GM12878 (cell line): Measurements from ENCODE around the gene MYL12B. TPM values are rescaled to one million over a fixed set of nuclear protein-coding genes. Genes with fewer than 3 reads are reported as not detected.

Source experiments
- ATAC-seq: fragments of 200-7000 bp; cut with Tn5 transposase; 3 replicates; pipeline ENCODE4 v1.9.1; 2020; ENCODE audit warnings: mild to moderate bottlenecking, moderate library complexity
- BruUV-seq: library from RNA; stranded (reverse); fragments of 400-500 nt; replicated peaks from 2 replicates; lab custom pipeline; 2021; lab: Mats Ljungman, UMichigan
- CTCF ChIA-PET: fragments of 300-600 bp; sonication (Branson Sonifier 250); formaldehyde crosslinking; extraction: SDS; loops from one replicate; lab custom pipeline; 2021; ENCODE audit warnings: inconsistent platforms; lab: Yijun Ruan, JAX
- POLR2A ChIA-PET: fragments of 350-600 bp; formaldehyde crosslinking; extraction: SDS; loops from one replicate; lab custom pipeline; 2021; ENCODE audit warnings: inconsistent platforms; lab: Charles Lee
- RAD21 ChIA-PET: fragments of 300-600 bp; sonication (Branson Sonifier 250); formaldehyde crosslinking; loops from one replicate; lab custom pipeline; 2023; ENCODE audit warnings: antibody characterized with exemption; ENCODE audit not compliant: unreplicated experiment; lab: Charles Lee
- SMC1A ChIA-PET: fragments of 300-600 bp; sonication (Branson Sonifier 250); formaldehyde crosslinking; loops from one replicate; lab custom pipeline; 2023; ENCODE audit not compliant: unreplicated experiment, uncharacterized antibody; lab: Charles Lee
- DNase-seq: peaks from one replicate; pipeline ENCODE4 v3.0.0-alpha.2; 2011; ENCODE audit warnings: low read depth, low spot score
- FAIRE-seq: peaks from 3 replicates; lab custom pipeline; 2011; peaks lifted over from hg19 to GRCh38; lab: Jason Lieb, UNC
- H2AFZ ChIP-seq: 2 replicates; pipeline ENCODE4 v1.6.0; 2011; ENCODE audit warnings: low read depth, low read length, control low read depth; ENCODE audit not compliant: control insufficient read depth
- H3K27ac ChIP-seq: 2 replicates; pipeline ENCODE4 v1.5.1; 2011; ENCODE audit warnings: control low read depth; ENCODE audit not compliant: control insufficient read depth, insufficient read depth
- H3K27me3 ChIP-seq, 2 experiments: replicated peaks in 1 of 2; 2 replicates each; pipeline versions ENCODE4 v1.6.0 to v1.6.1; 2011; ENCODE audit warnings: low read length in 1 of 2; ENCODE audit not compliant: control insufficient read depth in 2 of 2, insufficient read depth in 2 of 2
- H3K36me3 ChIP-seq, 2 experiments: 2 replicates each; pipeline ENCODE4 v1.5.1; 2011; ENCODE audit warnings: low read length in 1 of 2; ENCODE audit not compliant: control insufficient read depth in 2 of 2, insufficient read depth in 2 of 2
- H3K4me1 ChIP-seq: 2 replicates; pipeline ENCODE4 v1.6.1; 2011; ENCODE audit warnings: mild to moderate bottlenecking, low read length, moderate library complexity, mixed read lengths; ENCODE audit not compliant: control insufficient read depth, insufficient read depth
- H3K4me2 ChIP-seq: 2 replicates; pipeline ENCODE4 v1.6.0; 2011; ENCODE audit warnings: control low read depth; ENCODE audit not compliant: control insufficient read depth, insufficient read depth
- H3K4me3 ChIP-seq: fragments of 200-600 bp; sonication (generic); 2 replicates; pipeline ENCODE4 v1.5.1; 2016
- H3K79me2 ChIP-seq: 2 replicates; pipeline ENCODE4 v1.6.0; 2011; ENCODE audit warnings: low read length; ENCODE audit not compliant: control insufficient read depth, insufficient read depth
- H3K9ac ChIP-seq: 2 replicates; pipeline ENCODE4 v1.8.0; 2011; ENCODE audit warnings: low read length, control low read depth, mixed read lengths; ENCODE audit not compliant: control insufficient read depth, insufficient read depth
- H3K9me3 ChIP-seq: replicated peaks from 3 replicates; pipeline ENCODE4 v1.5.1; 2011; ENCODE audit warnings: mild to moderate bottlenecking, low read length; ENCODE audit not compliant: control insufficient read depth, insufficient read depth
- H4K20me1 ChIP-seq: 2 replicates; pipeline ENCODE4 v1.6.0; 2011; ENCODE audit not compliant: control insufficient read depth, insufficient read depth
- ATF3 ChIP-seq: IDR thresholded peaks from 2 replicates; pipeline ENCODE4 v1.6.1; 2011; ENCODE audit warnings: low read depth, mild to moderate bottlenecking, low read length, moderate library complexity, borderline replicate concordance; ENCODE audit errors: extremely low read depth
- BHLHE40 ChIP-seq, 2 experiments: fragments of 450-650 bp in 1 of 2; IDR thresholded peaks; 2 replicates each; pipeline ENCODE4 v1.6.1; 2011 to 2017; ENCODE audit warnings: low read depth in 2 of 2, borderline replicate concordance in 1 of 2, improper control_type of control experiment in 1 of 2, low read length in 1 of 2, mild to moderate bottlenecking in 1 of 2
- CHD2 ChIP-seq: IDR thresholded peaks from 2 replicates; pipeline ENCODE4 v1.6.1; 2011; ENCODE audit warnings: low read depth, low read length, improper control_type of control experiment, borderline replicate concordance
- MAX ChIP-seq: IDR thresholded peaks from 2 replicates; pipeline ENCODE4 v1.6.1; 2012; ENCODE audit warnings: low read depth, low read length, improper control_type of control experiment
- NBN ChIP-seq: fragments of 450-650 bp; IDR thresholded peaks from 2 replicates; pipeline ENCODE4 v1.6.1; 2016
- NR2C2 ChIP-seq: IDR thresholded peaks from 2 replicates; pipeline ENCODE4 v1.6.1; 2011; ENCODE audit warnings: borderline replicate concordance, low read depth; ENCODE audit not compliant: control insufficient read depth, insufficient read length
- NR2F1 ChIP-seq: fragments of 450-650 bp; conservative IDR thresholded peaks from 2 replicates; pipeline ENCODE4 v1.6.1; 2017; ENCODE audit warnings: mild to moderate bottlenecking
- ZNF622 ChIP-seq: fragments of 450-650 bp; IDR thresholded peaks from 2 replicates; pipeline ENCODE4 v1.6.1; 2017; ENCODE audit warnings: mild to moderate bottlenecking, inconsistent platforms
- WGBS: methylation state at CpG from one replicate; pipeline ENCODE4 v1.1.6; 2016; ENCODE audit warnings: low lambda C conversion rate; ENCODE audit not compliant: insufficient replicate concordance, insufficient coverage; ENCODE audit errors: missing lambda C conversion rate; 5-methylcytosine and 5-hydroxymethylcytosine counted together
- in situ Hi-C: fragments of 300-500 bp; cut with MboI; formaldehyde crosslinking; loops from 9 replicates; pipeline ENCODE4 v1.14.3; 2018; ENCODE audit warnings: mixed read lengths
- intact Hi-C: fragments of 100-400 bp; cut with micrococcal nuclease; formaldehyde crosslinking; loops from one replicate; pipeline ENCODE4 v1.14.2; 2022; ENCODE audit not compliant: unreplicated experiment
- polyA plus RNA-seq, 11 experiments: library from polyadenylated mRNA; depleted of rRNA in 4 of 11; unstranded in 6 of 11; stranded (reverse) in 5 of 11; fragments of >200 nt; fragmentation: Nextera tagmentation in 4 of 11; fragmentation: Illumina TruSeq in 1 of 11; extraction: Ambion mirVana in 4 of 11; extraction: Trizol in 1 of 11; gene quantifications; 1 replicate in 1 of 11; 2 replicates in 10 of 11; pipeline versions ENCODE4 v1.2.1 to v1.2.3, GENCODE V29; 2011 to 2016; ENCODE audit warnings: inconsistent platforms in 2 of 11, missing spikeins in 2 of 11, low read depth in 1 of 11
- total RNA-seq, 4 experiments: library from RNA; depleted of rRNA in 3 of 4; stranded (reverse); fragments of >200 nt in 3 of 4; fragmentation: Illumina TruSeq in 1 of 4; extraction: Trizol in 1 of 4; gene quantifications; 2 replicates each; pipeline versions ENCODE4 v1.2.1 to v1.2.3, GENCODE V29; 2013 to 2021

The MYL12B gene
- total and polyA plus RNA-seq, 10 of the 15 experiments (the other 5 are each of a cell fraction or from before 2014, with no cell fraction given) = 179 to 739 (median 400) TPM

- DNase-seq (no peak), FAIRE-seq (no peak), ATAC-seq (no peak)
- in situ Hi-C loops = no loop called here
- no peak overlapping the region for H2AFZ ChIP-seq
- ChIA-PET POLR2A (interaction anchor here (0.6 kb wide), 1 partner anchor 47 kb away, joined by 3 read pairs; no protein-coding TSS in a partner anchor), CTCF (interaction anchor here (1.0 to 1.1 kb wide), 3 partner anchors 15 to 43 kb away, joined by 3 to 4 read pairs (median 3); no protein-coding TSS in a partner anchor), SMC1A (no interaction called here), RAD21 (no interaction called here)
- no peaks in the 10 kb centered on the region for H3K9me3 ChIP-seq
- no peaks in the 10 kb centered on the region for H4K20me1 ChIP-seq
- no TSS peak for BruUV-seq
- no peaks in the 10 kb centered on the region for H3K79me2 ChIP-seq
- no peak overlapping the region for H3K9ac ChIP-seq
- intact Hi-C loops = no loop called here
- no peaks in the 10 kb centered on the region for H3K27me3 ChIP-seq
- no peak overlapping the region for H3K4me3 ChIP-seq
- 67% methylated on average over 3 of the region's 3 CpGs for WGBS
- no peak for TF ChIP-seq MAX
- TF ChIP-seq BHLHE40 (IDR thresholded peaks at IDR 0.05; ENCODE audit: borderline replicate concordance in 1 of 2, low read depth in 2 of 2, low read length in 1 of 2) = no peak
- no peak for TF ChIP-seq NR2C2
- no peak for TF ChIP-seq NR2F1
- TF ChIP-seq ATF3 = no peak
- TF ChIP-seq CHD2 = no peak
- TF ChIP-seq ZNF622 = no peak
- no peak for TF ChIP-seq NBN
- H3K4me1 ChIP-seq = 0 out of 2 replicates have a peak, but pooled peaks cover 2% of the 10 kb centered on the region
- H3K27ac ChIP-seq = no peak overlapping the region
- no peak overlapping the region for H3K4me2 ChIP-seq
- no peaks in the 10 kb centered on the region for H3K36me3 ChIP-seq
Observed at GRCh38 chr18:3225588-3225987, 36.3 kb upstream of the MYL12B start.
